Type B pancreatic cell (in vitro differentiated cells): ENCODE results near the gene DOCK4. TPM values are rescaled to one million over a fixed set of nuclear protein-coding genes. Genes with fewer than 3 reads are reported as not detected.
"Not testable (repeated sequence)": the region's sequence is repeated elsewhere in the genome, so short reads cannot be mapped to it uniquely, and the experiment has no call there.

Source experiments
- DNase-seq: peaks from one replicate; pipeline ENCODE4 v3.0.0; 2021; ENCODE audit warnings: mixed read lengths; ENCODE audit not compliant: unreplicated experiment; ENCODE audit errors: extremely low spot score
- H3K27ac Mint-ChIP-seq: 2 replicates; pipeline ENCODE4 v1.8.0; 2021; ENCODE audit warnings: mild to moderate bottlenecking, mixed read lengths
- H3K27me3 Mint-ChIP-seq: 2 replicates; pipeline ENCODE4 v1.8.0; 2021; ENCODE audit warnings: mixed read lengths
- H3K36me3 Mint-ChIP-seq: 2 replicates; pipeline ENCODE4 v1.8.0; 2021; ENCODE audit warnings: mixed read lengths
- H3K4me1 Mint-ChIP-seq: one replicate; pipeline ENCODE4 v1.8.0; 2021; ENCODE audit warnings: mixed read lengths; ENCODE audit not compliant: unreplicated experiment
- H3K4me3 Mint-ChIP-seq: 2 replicates; pipeline ENCODE4 v1.8.0; 2021; ENCODE audit warnings: mild to moderate bottlenecking, mixed read lengths
- H3K9me3 Mint-ChIP-seq: 2 replicates; pipeline ENCODE4 v1.8.0; 2021; ENCODE audit warnings: mixed read lengths
- total RNA-seq: library from RNA; stranded (reverse); gene quantifications from 2 replicates; pipeline ENCODE4 v1.2.1, GENCODE V29; 2021; ENCODE audit warnings: low replicate concordance
- TF ChIP-seq, protein P1 (sequence below): fragments of 200-600 bp; sonication (generic); conservative IDR thresholded peaks from 2 replicates; pipeline ENCODE4 v1.5.0; 2021; ENCODE audit warnings: antibody characterized with exemption, mild to moderate bottlenecking

DOCK4 gene
- total RNA-seq, 1 donor from 2014 or later: 24.6 TPM

DNA sequence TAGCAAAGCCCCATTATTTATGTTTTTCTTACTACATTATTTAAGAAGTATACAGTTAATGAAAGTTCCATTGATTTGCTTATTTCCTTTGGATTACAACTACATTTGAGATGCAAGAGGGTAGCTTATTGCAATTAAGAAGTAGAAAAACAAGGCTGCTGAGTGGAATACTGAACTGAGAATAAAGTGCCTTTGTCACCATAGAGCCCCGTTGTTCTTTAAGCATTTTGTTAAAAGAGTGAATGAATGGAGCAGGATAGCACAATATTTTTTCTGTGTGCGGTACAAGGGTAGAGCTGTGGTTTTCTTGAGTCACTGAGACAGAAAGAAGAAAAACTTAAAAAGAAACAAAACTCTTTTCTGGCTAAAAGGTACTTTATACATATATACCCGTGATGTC is 45.9 kb upstream of the DOCK4 start:
- Mint-ChIP-seq H3K4me1 (peaks cover 6% of the 10 kb centered on the region), H3K4me3 (no peak overlapping the region), H3K27me3 (no peaks in the 10 kb centered on the region), H3K9me3 (no peaks in the 10 kb centered on the region), H3K27ac (no peak overlapping the region), H3K36me3 (peaks cover 3% of the 10 kb centered on the region)
- TF ChIP-seq, protein P1, sequence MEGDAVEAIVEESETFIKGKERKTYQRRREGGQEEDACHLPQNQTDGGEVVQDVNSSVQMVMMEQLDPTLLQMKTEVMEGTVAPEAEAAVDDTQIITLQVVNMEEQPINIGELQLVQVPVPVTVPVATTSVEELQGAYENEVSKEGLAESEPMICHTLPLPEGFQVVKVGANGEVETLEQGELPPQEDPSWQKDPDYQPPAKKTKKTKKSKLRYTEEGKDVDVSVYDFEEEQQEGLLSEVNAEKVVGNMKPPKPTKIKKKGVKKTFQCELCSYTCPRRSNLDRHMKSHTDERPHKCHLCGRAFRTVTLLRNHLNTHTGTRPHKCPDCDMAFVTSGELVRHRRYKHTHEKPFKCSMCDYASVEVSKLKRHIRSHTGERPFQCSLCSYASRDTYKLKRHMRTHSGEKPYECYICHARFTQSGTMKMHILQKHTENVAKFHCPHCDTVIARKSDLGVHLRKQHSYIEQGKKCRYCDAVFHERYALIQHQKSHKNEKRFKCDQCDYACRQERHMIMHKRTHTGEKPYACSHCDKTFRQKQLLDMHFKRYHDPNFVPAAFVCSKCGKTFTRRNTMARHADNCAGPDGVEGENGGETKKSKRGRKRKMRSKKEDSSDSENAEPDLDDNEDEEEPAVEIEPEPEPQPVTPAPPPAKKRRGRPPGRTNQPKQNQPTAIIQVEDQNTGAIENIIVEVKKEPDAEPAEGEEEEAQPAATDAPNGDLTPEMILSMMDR: no peak
- no peak for DNase-seq

DNA sequence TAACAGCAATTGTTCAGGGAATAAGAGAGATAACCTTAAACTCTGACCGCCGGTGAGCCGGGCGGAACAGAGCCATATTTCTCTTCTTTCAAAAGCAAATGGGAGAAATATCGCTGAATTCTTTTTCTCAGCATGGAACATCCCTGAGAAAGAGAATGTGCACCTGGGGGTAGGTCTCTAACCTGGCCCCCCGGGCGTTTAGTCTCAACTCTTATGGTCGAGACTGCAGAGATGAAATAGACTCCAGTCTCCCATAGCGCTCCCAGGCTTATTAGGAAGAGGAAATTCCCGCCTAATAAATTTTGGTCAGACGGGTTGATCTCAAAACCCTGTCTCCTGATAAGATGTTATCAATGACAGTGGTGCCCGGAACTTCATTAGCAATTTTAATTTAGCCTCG is 43.8 kb upstream of the DOCK4 start:
- not testable (repeated sequence) for DNase-seq, H3K27me3 Mint-ChIP-seq, H3K9me3 Mint-ChIP-seq, H3K36me3 Mint-ChIP-seq, H3K4me1 Mint-ChIP-seq, H3K27ac Mint-ChIP-seq, H3K4me3 Mint-ChIP-seq

DNA sequence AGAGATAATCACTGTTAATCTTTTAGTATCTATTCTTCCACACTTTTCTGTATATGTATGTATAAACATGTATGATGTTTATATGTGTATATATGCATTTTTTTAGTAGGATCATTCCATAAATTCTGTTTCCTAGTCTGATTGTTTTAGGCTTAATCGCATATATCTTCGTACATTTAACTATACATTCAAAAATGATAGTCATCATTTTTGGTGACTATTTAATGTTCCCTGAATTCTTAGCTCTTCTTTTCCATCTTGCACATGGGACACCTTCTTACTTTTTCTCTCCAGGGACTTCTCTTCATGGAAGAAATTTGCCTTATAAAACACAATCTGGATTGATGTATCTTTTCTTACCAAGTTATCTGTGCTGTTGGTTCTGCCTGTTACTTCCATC is 42.4 kb upstream of the DOCK4 start:
- Mint-ChIP-seq H3K36me3 (peaks cover 3% of the 10 kb centered on the region), H3K4me1 (no peaks in the 10 kb centered on the region), H3K27me3 (no peaks in the 10 kb centered on the region), H3K27ac (no peak overlapping the region), H3K4me3 (no peak overlapping the region), H3K9me3 (no peaks in the 10 kb centered on the region)
- TF ChIP-seq, protein P1: no peak
- no peak for DNase-seq

DNA sequence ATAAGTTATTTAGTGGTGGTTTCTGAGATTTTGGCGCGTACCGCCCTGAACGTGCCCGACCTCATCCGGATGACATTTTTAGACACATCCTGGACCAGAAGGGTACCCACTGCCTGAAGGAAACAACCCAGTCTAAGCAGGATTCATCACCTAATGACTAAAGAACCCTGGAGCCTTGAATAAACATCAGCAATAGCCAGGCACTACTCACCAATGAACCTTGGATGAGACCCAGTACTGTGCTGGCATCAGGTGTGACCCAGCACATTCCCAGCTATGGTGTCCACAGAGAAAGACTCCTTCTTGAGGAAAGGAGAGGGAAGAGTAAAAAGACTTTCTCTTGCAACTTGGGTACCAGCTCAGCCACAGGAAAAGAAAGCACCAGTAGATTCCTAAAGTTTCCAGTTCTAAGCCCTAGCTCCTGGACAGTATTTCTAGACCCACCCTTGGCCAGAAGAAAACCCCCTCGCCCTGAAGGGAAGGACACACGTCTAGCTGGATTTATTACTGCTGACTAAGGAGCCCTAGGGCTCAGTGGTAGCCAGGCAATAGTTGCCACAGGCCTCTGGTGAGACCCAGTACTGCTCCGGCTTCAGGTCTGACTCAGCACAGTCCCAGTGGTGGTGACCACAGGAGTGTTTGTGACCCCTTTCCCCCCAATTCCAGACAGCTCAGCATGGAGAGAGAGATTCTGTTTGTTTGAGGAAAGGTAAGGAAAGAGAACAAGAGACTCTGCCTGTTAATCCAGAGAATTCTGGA is 32.8 kb upstream of the DOCK4 start:
- Mint-ChIP-seq H3K27me3 (no peaks in the 10 kb centered on the region), H3K9me3 (no peaks in the 10 kb centered on the region), H3K4me1 (no peaks in the 10 kb centered on the region), H3K27ac (no peak overlapping the region), H3K36me3 (peaks cover 13% of the 10 kb centered on the region), H3K4me3 (no peak overlapping the region)
- no peak for DNase-seq
- TF ChIP-seq, protein P1: no peak

DNA sequence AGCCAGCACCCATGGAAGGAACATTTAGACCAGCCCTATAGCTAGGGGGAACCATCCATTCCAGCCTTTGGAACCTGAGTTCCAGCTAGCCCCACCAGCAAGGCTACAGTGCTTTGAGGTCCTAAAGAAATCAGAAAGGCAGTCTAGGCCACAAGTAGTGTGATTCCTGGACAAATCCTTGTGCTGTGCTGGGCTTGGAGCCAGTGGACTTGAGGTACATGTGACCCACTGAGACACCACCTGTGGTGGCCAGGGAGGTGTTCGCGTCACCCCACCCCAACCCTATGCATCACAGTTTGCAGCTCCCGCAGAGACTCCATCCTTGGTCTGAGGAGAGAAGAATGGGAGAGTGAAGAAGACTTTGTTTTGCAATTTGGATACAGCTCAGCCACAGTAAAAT is 32.1 kb upstream of the DOCK4 start:
- Mint-ChIP-seq H3K4me1 (no peaks in the 10 kb centered on the region), H3K9me3 (no peaks in the 10 kb centered on the region), H3K36me3 (peaks cover 13% of the 10 kb centered on the region), H3K27me3 (no peaks in the 10 kb centered on the region), H3K4me3 (no peak overlapping the region), H3K27ac (no peak overlapping the region)
- TF ChIP-seq, protein P1: no peak
- no peak for DNase-seq

DNA sequence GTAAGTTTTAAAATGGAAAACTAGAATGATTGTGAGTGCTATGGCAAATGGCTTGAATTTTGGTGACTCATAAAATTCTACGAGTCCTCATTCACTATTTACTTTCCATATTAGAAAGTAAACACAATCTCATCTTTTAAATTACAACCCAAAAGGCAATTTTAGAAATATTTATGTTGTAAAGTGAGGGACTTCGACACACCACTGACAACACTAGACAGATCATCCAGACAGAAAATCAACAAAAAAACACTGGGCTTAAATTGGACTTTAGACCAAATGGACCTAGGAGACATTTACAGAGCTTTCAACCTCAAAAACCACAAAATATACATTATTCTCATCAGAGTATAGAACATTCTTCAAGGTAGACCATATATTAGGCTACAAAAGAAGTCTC is 30.4 kb upstream of the DOCK4 start:
- peaks cover 13% of the 10 kb centered on the region for H3K36me3 Mint-ChIP-seq
- no peaks in the 10 kb centered on the region for H3K4me1 Mint-ChIP-seq
- no peaks in the 10 kb centered on the region for H3K9me3 Mint-ChIP-seq
- no peaks in the 10 kb centered on the region for H3K27me3 Mint-ChIP-seq
- H3K27ac Mint-ChIP-seq: no peak overlapping the region
- TF ChIP-seq, protein P1: no peak
- no peak overlapping the region for H3K4me3 Mint-ChIP-seq
- DNase-seq: no peak
